ENCODE measurements around the gene CELA3A.

DNA sequence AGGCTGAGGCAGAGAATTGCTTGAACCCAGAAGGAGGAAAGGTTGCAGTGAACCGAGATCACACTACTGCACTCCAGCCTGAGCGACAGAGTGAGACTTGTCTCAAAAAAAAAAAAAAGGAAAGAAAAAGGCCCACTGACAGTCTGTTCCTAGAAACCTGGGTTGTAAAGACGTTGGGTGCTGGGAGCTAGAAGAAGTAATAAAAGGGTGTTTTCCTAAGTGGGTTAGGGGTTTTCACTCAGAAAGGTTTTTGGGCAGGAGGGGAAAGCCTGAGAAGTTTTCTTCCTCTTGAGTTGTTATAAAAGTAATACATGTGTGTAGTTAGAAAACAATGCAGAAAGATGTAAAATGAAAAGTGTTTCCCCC lies 25.4 kb downstream of the CELA3A start:
- TF ChIP-seq CTCF (IDR thresholded peaks at IDR 0.05) (no peak), POLR2A (IDR thresholded peaks at IDR 0.05; ENCODE audit: low read length) (no peak), FOSL2 (IDR thresholded peaks at IDR 0.05) (no peak), FOSL2 (CRISPR knock-in tag; IDR thresholded peaks at IDR 0.05) (no peak), RCOR1 (IDR thresholded peaks at IDR 0.05; ENCODE audit: low read depth, low read length) (no peak), MAFK (IDR thresholded peaks at IDR 0.05; ENCODE audit: partially characterized antibody) (no peak), MAX (IDR thresholded peaks at IDR 0.05) (no peak), ESRRA (IDR thresholded peaks at IDR 0.05; ENCODE audit: borderline replicate concordance, low read length) (no peak), ZFP36 (IDR thresholded peaks at IDR 0.05; ENCODE audit: borderline replicate concordance, partially characterized antibody) (no peak), GATA3 (IDR thresholded peaks at IDR 0.05; ENCODE audit: borderline replicate concordance) (no peak), RAD21 (conservative IDR thresholded peaks at IDR 0.05 in 1 of 2, IDR thresholded peaks at IDR 0.05 in 1 of 2) (no peak)
